Epithelial cell of proximal tubule (primary cell): ENCODE results near the gene ARHGAP31. TPM values are rescaled to one million over a fixed set of nuclear protein-coding genes. Genes with fewer than 3 reads are reported as not detected.

Experiments used
- DNase-seq: peaks from one replicate; pipeline ENCODE4 v3.0.0-alpha.2; 2011; ENCODE audit warnings: low read depth
- H3K4me3 ChIP-seq: 2 replicates; pipeline ENCODE4 v1.5.1; 2011; ENCODE audit warnings: low read depth, mild to moderate bottlenecking, low read length
- CTCF ChIP-seq: conservative IDR thresholded peaks from 2 replicates; pipeline ENCODE4 v1.5.1; 2012; ENCODE audit warnings: low read depth, mild to moderate bottlenecking, low read length
- total RNA-seq: library from RNA; depleted of rRNA; stranded (reverse); fragments of >200 nt; gene quantifications from 2 replicates; pipeline ENCODE4 v1.2.3, GENCODE V29; 2015

The ARHGAP31 gene
- total RNA-seq, 1 donor from 2014 or later = 5.1 TPM

GRCh38 chr3:119428538-119428937 lies 134.4 kb downstream of the ARHGAP31 start:
- no peak for DNase-seq
- H3K4me3 ChIP-seq = no peak overlapping the region
- TF ChIP-seq CTCF = peak; percentile 17

DNA sequence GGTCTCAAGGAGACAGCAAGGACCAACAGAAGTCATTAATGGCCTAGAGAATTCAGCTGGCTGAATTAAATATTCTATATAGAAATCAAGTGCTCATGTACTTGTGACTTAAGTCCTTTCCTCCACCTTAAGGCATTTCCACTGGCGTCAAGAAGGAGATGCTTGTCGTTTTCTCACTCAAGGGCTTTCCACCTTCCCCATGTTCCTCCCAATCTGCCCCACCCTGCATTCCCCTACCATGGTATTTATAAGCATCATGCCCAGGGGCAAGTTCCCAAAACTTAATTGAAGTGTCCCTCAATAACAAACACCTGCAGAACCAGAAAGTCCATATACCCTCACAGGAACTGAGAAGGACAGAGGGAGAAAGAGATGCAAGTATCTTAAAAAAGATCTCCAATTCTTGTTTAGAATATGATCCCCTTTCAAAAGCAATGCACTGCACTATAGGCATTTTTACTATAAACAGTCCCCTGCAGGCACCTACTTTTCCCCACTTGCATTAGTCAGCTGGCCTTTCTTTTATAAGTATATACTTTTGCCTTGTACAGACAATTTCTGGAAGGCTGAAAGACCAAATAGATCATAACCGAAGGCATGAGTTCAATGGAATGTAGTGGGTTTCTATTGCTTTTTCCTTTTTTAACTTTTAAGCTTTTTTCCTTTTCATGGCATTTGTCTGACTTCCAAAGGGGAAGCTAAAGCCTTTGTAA lies 139.6 kb downstream of the ARHGAP31 start:
- no peak overlapping the region for H3K4me3 ChIP-seq
- no peak for DNase-seq
- TF ChIP-seq CTCF = no peak

- DNase-seq = no peak
- H3K4me3 ChIP-seq = no peak overlapping the region
- TF ChIP-seq CTCF = no peak
These were observed 140.5 kb downstream of the ARHGAP31 start for GRCh38 chr3:119434703-119435102.

GRCh38 chr3:119436977-119437376 lies 142.8 kb downstream of the ARHGAP31 start:
- no peak overlapping the region for H3K4me3 ChIP-seq
- DNase-seq = no peak
- TF ChIP-seq CTCF = no peak

DNA sequence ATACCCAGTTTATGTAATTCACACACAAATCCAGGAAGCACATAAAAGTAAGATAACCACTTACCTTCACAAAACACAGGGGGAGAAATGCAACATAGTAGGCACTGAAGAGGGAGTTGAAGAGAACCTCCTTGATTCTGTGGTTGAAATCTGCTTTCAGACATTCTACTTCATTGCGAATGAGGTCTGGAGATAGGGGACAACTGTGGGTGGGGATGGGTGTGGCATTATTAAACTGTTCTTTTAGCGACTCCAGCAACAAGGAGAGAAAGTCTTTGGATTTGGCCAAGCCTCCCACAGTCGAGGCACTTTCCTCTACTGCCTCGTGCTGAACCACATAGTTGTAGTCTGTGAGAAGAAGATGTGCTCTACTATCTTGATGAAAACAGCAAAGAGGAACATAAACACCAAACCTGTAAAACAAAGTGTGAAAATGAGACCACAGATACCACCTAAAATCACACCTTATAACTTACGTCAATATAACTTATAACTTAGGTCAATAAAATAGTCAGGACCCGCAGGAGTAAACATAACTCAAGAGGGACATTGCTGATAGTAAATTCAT lies 143.6 kb downstream of the ARHGAP31 start:
- TF ChIP-seq CTCF = no peak
- no peak for DNase-seq
- no peak overlapping the region for H3K4me3 ChIP-seq

- DNase-seq = no peak
- TF ChIP-seq CTCF = no peak
- no peak overlapping the region for H3K4me3 ChIP-seq
These were observed 149.0 kb downstream of the ARHGAP31 start for GRCh38 chr3:119443179-119443578.

DNA sequence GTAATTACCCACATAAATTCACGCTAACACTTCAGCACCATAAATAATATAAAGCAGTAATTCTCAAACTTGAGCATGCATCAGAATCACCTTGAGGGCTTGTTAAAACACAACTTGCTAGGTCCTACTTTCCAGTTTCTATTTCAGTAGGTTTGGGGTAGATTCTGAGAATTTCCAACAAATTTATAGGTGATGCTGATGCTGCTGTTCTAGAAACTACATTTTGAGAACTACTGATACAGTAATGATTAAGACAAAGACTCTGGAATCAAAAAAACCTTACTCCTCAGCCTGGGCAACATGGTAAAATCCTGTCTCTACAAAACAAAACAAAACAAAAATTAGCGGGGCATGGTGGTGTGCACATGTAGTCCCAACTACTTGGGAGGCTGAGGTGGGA lies 150.4 kb downstream of the ARHGAP31 start:
- TF ChIP-seq CTCF = no peak

More for the DNA sequence above, 150.4 kb downstream of the ARHGAP31 start:
- no peak overlapping the region for H3K4me3 ChIP-seq
- no peak for DNase-seq
